WTC11 (cell line): ENCODE results near the gene CDH12.

ENCODE experiments used
- CTCF ChIP-seq: fragments of 200-600 bp; IDR thresholded peaks from 2 replicates; pipeline ENCODE4 v1.8.0; 2022; ENCODE audit warnings: antibody characterized with exemption
- ESRRA ChIP-seq: sonication (generic); formaldehyde crosslinking; IDR thresholded peaks from 2 replicates; pipeline ENCODE4 v1.8.1; 2022; ENCODE audit warnings: mild to moderate bottlenecking, missing genetic modification reagents, borderline replicate concordance
- GTF2I ChIP-seq: fragments of 250-450 bp; sonication (Bioruptor Pico); conservative IDR thresholded peaks from 2 replicates; pipeline ENCODE4 v1.4.0; 2021; ENCODE audit warnings: mild to moderate bottlenecking
- HMGXB4 ChIP-seq: sonication (generic); formaldehyde crosslinking; IDR thresholded peaks from 2 replicates; pipeline ENCODE4 v1.8.1; 2023; ENCODE audit warnings: mild to moderate bottlenecking, moderate library complexity, missing genetic modification reagents
- KAT7 ChIP-seq: sonication (generic); formaldehyde crosslinking; IDR thresholded peaks from 2 replicates; pipeline ENCODE4 v1.8.1; 2023; ENCODE audit warnings: missing genetic modification reagents, mild to moderate bottlenecking, borderline replicate concordance
- RELA ChIP-seq: sonication (generic); formaldehyde crosslinking; IDR thresholded peaks from 2 replicates; pipeline ENCODE4 v1.8.1; 2022; ENCODE audit warnings: missing genetic modification reagents, mild to moderate bottlenecking, borderline replicate concordance
- SMAD3 ChIP-seq: sonication (generic); formaldehyde crosslinking; IDR thresholded peaks from 2 replicates; pipeline ENCODE4 v1.8.0; 2022; ENCODE audit warnings: missing genetic modification reagents, mild to moderate bottlenecking, borderline replicate concordance
- ZNF121 ChIP-seq: sonication (generic); formaldehyde crosslinking; IDR thresholded peaks from 2 replicates; pipeline ENCODE4 v1.8.0; 2023; ENCODE audit warnings: missing genetic modification reagents
- TF ChIP-seq, protein P1 (sequence below): sonication (generic); formaldehyde crosslinking; IDR thresholded peaks from 2 replicates; pipeline ENCODE4 v1.8.1; 2023; ENCODE audit warnings: mild to moderate bottlenecking, missing genetic modification reagents, moderate library complexity
- TF ChIP-seq, protein P2 (sequence below): fragments of 250-450 bp; sonication (Bioruptor Pico); conservative IDR thresholded peaks from 2 replicates; pipeline ENCODE4 v1.9.0; 2021; ENCODE audit warnings: mild to moderate bottlenecking

DNA sequence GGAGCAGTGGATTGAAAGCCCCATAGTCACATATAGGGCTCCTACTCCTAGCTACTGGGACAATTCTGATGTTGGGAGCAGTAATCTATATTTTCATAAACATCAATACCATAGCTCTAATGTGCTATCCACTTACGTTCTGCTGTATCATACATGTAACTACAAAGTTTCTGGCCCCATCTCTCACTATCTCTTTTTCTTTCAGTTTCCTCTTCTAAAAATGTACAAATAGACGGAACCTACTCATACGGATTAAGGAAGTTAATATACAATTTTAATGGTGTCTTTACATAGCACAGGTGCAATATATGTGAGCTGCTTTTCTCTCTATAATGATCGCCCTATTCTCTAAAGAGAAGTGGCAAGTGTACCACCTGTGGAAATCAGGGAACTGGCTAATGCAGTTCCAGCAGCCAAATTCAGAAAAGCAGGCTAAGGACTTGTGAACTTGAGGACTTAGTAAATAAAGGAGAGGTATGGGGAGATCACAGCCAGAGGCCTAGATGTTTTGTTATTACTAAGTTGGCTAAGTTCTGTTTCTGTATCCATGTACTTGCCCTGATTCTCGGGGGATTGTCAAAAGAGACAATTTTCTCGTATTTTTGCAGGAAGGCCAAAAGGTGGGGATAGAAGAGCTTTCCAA is 1021.9 kb downstream of the CDH12 start:
- no peak for TF ChIP-seq HMGXB4
- TF ChIP-seq, protein P1, sequence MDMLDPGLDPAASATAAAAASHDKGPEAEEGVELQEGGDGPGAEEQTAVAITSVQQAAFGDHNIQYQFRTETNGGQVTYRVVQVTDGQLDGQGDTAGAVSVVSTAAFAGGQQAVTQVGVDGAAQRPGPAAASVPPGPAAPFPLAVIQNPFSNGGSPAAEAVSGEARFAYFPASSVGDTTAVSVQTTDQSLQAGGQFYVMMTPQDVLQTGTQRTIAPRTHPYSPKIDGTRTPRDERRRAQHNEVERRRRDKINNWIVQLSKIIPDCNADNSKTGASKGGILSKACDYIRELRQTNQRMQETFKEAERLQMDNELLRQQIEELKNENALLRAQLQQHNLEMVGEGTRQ: no peak
- no peak for TF ChIP-seq CTCF
- no peak for TF ChIP-seq SMAD3
- TF ChIP-seq ESRRA (CRISPR knock-in tag): no peak
- no peak for TF ChIP-seq RELA (CRISPR knock-in tag)
- TF ChIP-seq GTF2I (CRISPR knock-in tag): no peak
- TF ChIP-seq KAT7 (CRISPR knock-in tag): no peak
- TF ChIP-seq, protein P2, sequence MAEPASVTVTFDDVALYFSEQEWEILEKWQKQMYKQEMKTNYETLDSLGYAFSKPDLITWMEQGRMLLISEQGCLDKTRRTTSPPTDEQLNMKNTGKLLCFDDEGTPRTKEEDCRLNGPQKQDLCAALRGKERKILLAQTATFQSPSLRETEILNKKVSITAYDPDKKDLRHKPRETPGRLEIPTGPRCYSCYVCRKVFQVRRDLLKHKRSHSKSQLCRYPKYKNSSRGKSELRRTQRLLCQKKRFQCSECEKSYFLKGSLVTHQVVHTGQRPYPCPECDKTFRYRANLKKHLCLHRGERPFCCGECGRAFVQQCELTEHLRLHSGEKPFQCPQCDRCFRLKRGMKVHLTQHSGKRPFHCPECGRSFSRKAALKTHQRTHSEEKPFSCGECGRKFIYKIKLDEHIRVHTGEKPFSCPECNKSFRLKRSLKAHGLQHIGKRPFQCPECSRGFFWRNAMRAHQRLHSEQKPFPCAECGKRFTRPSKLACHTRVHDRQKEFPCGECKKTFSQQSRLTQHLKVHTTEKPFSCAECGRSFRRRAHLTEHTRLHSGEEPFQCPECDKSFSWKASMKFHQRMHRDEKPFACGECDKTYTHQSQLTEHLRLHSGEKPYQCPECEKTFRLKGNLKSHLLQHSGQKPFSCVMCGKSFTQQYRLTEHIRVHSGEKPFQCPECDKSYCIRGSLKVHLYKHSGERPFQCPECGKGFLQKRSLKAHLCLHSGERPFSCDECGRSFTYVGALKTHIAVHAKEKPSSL (CRISPR knock-in tag): no peak
- no peak for TF ChIP-seq ZNF121 (CRISPR knock-in tag)
